Amniotic epithelial cell (primary cell): ENCODE data around the gene BAG1.
A peak's percentile ranks its signal among the peaks of the same experiment; 100 is the strongest.

Experiments used
- DNase-seq: peaks from one replicate; pipeline ENCODE4 v3.0.0-alpha.2; 2010; ENCODE audit warnings: low read depth

BAG1 gene

DNA sequence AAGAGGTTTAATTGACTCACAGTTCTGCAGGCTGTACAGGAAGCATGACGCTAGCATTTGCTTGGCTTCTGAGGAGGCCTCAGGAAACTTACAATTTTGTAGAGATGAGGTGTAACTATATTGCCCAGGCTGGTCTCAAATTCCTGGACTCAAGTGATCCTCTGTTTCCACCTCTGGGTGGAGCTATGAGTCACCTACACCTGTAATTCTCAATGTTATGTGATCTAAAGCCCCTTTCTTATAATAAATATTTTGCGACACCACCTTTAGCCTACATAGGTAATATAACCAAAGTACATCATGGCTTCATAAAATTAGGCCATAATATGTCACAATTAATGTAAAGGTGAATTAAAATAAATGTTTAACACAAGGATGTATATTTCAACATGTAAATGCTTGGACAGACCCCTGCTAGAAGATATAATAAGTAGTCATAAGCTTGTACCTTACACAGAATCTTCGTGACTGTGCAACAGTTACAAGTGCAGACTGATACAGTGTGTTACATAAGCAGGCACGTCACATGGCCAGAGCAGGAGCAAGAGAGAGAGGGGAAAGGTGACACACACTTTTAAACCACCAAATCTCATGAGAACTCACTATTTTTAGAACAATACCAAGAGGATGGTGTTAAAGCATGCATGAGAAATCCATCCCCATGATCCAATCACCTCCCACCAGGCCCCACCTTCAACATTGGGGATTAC lies 54.3 kb downstream of the BAG1 start:
- no peak for DNase-seq

DNA sequence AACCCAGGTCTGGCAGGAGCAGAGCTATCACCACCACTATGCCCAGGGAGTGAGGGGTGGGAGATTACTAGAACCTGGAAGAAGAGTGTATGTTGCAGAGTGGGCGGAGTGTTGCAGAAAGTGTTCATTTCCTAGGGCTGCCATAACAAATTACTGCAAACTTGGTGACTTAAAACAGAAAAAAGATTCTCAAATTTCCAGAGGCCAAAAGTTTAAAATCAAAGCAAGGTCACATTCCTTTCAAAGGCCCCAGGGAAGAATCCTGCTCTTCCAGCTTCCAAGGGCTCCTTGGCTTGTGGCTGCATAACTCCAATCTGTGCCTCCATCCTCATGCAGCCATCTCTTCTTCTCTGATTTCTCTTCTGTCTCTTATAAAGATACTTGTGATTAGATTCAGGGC lies 55.1 kb downstream of the BAG1 start:
- no peak for DNase-seq

DNA sequence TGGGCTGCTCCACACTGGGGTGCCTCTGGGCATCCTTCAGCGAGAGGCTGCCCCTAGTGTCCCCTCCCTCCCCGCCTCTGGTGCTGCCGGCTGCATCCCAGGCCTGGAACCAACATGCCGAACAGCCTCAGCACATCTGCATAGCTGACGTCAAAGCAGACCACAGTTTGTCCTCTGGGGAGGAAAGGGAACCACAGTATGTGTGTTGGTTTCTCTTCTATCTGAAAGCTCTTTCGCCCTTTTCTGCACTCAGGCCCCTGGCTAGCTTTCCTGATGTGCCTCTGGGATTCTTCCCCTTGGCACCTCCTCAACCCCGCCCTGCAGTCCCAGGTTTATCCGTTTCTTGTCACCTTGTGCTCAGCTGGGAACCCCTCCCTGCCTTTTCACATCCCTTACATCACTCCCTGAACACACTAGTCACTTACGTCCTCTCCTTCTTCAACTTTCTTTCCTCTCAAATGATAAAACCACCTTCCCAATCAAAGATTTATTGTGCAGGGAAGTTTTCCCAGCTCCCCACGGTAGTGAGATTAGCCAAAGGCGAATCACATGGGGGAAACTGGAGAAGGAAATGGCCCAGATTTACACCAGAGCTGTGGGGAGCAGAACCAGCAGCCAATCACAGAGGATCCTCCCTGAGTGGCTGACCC lies 61.8 kb downstream of the BAG1 start:
- peak; percentile 83 for DNase-seq
